ENCODE data around the gene CTXND1. TPM values are rescaled to one million over a fixed set of nuclear protein-coding genes. Genes with fewer than 3 reads are reported as not detected.

CTXND1 gene
- total and polyA plus RNA-seq, 12 donors = 0.11 to 8.3 (median 1.8) TPM

DNA sequence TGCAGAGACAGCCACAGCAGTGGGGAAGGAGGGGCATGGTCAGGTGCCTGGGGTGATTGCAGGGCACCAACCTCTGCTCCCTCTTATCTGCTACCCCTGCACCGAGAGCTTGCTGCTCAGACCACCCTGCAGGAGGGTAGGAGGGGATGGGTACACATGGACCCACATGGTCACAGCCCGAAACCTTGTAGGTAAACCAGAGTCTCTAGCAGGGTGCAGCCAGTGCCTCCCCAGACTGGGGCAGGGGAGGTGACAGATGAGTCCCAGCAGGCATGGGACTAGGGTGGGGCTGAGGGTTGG lies 50.0 kb downstream of the CTXND1 start:
- no peaks in the 10 kb centered on the region for H3K9me3 ChIP-seq

GRCh38 chr15:80201256-80202015 lies 50.6 kb downstream of the CTXND1 start:
- H3K4me1 ChIP-seq = no peaks in the 10 kb centered on the region
- TF ChIP-seq CTCF (IDR thresholded peaks at IDR 0.05) = no peak
- intact Hi-C loops (cut with DNase I) = loop anchor here in 1 of 10 donors (10.0 kb wide), 1 partner anchor 63 kb away; no protein-coding TSS in a partner anchor
- no peaks in the 10 kb centered on the region for H3K9me3 ChIP-seq
- ATAC-seq (peak in 1 of 8 donors; percentile 21), DNase-seq (no peak)
- H3K27ac ChIP-seq = no peak overlapping the region
- peaks cover 0 to 21% (median 0%) of the 10 kb centered on the region in 7 donors for H3K27me3 ChIP-seq
- no peak overlapping the region for H3K4me3 ChIP-seq
- no peaks in the 10 kb centered on the region for H3K36me3 ChIP-seq
- 87 to 90% methylated on average over 26 of the region's 26 CpGs for WGBS, 2 donors

More for the DNA sequence above, 50.0 kb downstream of the CTXND1 start:
- peak in 1 of 8 donors; percentile 36 for ATAC-seq
- no peaks in the 10 kb centered on the region for H3K4me1 ChIP-seq
- H3K27me3 ChIP-seq = peaks cover 0 to 21% (median 0%) of the 10 kb centered on the region in 7 donors
- no peak for DNase-seq
- H3K4me3 ChIP-seq = no peak overlapping the region
- no peaks in the 10 kb centered on the region for H3K36me3 ChIP-seq
- intact Hi-C loops (cut with DNase I) = loop anchor here in 1 of 10 donors (10.0 kb wide), 1 partner anchor 63 kb away; no protein-coding TSS in a partner anchor
- no peak overlapping the region for H3K27ac ChIP-seq
- no peak for TF ChIP-seq CTCF (IDR thresholded peaks at IDR 0.05)
- 75 to 88% methylated on average over 2 of the region's 2 CpGs for WGBS, 2 donors

GRCh38 chr15:80199869-80200268 lies 52.1 kb downstream of the CTXND1 start:
- H3K4me3 ChIP-seq = no peak overlapping the region
- no peak overlapping the region for H3K27ac ChIP-seq
- no peaks in the 10 kb centered on the region for H3K9me3 ChIP-seq
- TF ChIP-seq CTCF (IDR thresholded peaks at IDR 0.05) = no peak
- no peaks in the 10 kb centered on the region for H3K4me1 ChIP-seq
- no peaks in the 10 kb centered on the region for H3K36me3 ChIP-seq
- 87 to 92% methylated on average over 3 of the region's 3 CpGs for WGBS, 2 donors
- intact Hi-C loops (cut with DNase I) = loop anchor here in 1 of 10 donors (10.0 kb wide), 1 partner anchor 65 kb away; no protein-coding TSS in a partner anchor
- H3K27me3 ChIP-seq = peaks cover 0 to 18% (median 0%) of the 10 kb centered on the region in 7 donors
- no peak for DNase-seq
- ATAC-seq = no peak

GRCh38 chr15:80199366-80199765 lies 52.6 kb downstream of the CTXND1 start:
- Histone ChIP-seq H3K4me1 (no peaks in the 10 kb centered on the region), H3K27me3 (peaks cover 0 to 18% (median 0%) of the 10 kb centered on the region in 7 donors), H3K27ac (no peak overlapping the region), H3K9me3 (no peaks in the 10 kb centered on the region), H3K4me3 (no peak overlapping the region), H3K36me3 (no peaks in the 10 kb centered on the region)
- 52 to 74% methylated on average over 2 of the region's 2 CpGs for WGBS, 2 donors
- DNase-seq = no peak
- intact Hi-C loops (cut with DNase I) = no loop called here
- no peak for ATAC-seq
- no peak for TF ChIP-seq CTCF (IDR thresholded peaks at IDR 0.05)
